Gastrocnemius medialis (tissue), 4 donors: ENCODE results near the gene TMSB15A.

Experiments used
- POLR2A ChIP-seq, 2 donors: fragments of 450-650 bp; IDR thresholded peaks; one replicate each; pipeline ENCODE4 v1.6.1; 2017; ENCODE audit warnings: antibody characterized with exemption in 2 of 2, mild to moderate bottlenecking in 2 of 2, moderate library complexity in 2 of 2
- TF ChIP-seq, protein P1 (sequence below), 5 experiments: fragments of 450-650 bp in 3 of 5; fragments of 200-600 bp in 2 of 5; sonication (generic) in 2 of 5; IDR thresholded peaks in 4 of 5; conservative IDR thresholded peaks in 1 of 5; 1 replicate in 4 of 5; 2 replicates in 1 of 5; pipeline ENCODE4 v1.5.1; 2016 to 2019; ENCODE audit warnings: antibody characterized with exemption in 5 of 5, mild to moderate bottlenecking in 3 of 5, moderate library complexity in 3 of 5

GRCh38 chrX:102548231-102548630 lies 31.7 kb upstream of the TMSB15A start:
- TF ChIP-seq POLR2A (IDR thresholded peaks at IDR 0.05) = no peak
- TF ChIP-seq, protein P1, sequence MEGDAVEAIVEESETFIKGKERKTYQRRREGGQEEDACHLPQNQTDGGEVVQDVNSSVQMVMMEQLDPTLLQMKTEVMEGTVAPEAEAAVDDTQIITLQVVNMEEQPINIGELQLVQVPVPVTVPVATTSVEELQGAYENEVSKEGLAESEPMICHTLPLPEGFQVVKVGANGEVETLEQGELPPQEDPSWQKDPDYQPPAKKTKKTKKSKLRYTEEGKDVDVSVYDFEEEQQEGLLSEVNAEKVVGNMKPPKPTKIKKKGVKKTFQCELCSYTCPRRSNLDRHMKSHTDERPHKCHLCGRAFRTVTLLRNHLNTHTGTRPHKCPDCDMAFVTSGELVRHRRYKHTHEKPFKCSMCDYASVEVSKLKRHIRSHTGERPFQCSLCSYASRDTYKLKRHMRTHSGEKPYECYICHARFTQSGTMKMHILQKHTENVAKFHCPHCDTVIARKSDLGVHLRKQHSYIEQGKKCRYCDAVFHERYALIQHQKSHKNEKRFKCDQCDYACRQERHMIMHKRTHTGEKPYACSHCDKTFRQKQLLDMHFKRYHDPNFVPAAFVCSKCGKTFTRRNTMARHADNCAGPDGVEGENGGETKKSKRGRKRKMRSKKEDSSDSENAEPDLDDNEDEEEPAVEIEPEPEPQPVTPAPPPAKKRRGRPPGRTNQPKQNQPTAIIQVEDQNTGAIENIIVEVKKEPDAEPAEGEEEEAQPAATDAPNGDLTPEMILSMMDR (IDR thresholded peaks at IDR 0.05 in 4 of 5, conservative IDR thresholded peaks at IDR 0.05 in 1 of 5) = no peak
